ENCODE results near the gene FFAR3.

GRCh38 chr19:35388277-35389054 is 30.2 kb downstream of the FFAR3 start:
- no peak for TF ChIP-seq YY1 (IDR thresholded peaks at IDR 0.05; ENCODE audit: insufficient read depth, insufficient read length)
- no peak for TF ChIP-seq ZNF274 (IDR thresholded peaks at IDR 0.05; ENCODE audit: low read depth, low read length)
- no peak for TF ChIP-seq SUZ12 (IDR thresholded peaks at IDR 0.05; ENCODE audit: extremely low read depth, insufficient read depth, insufficient read length)
